Hepatic stellate cell (primary cell): ENCODE measurements around the gene MRPS5.
"Not testable (repeated sequence)": the region's sequence is repeated elsewhere in the genome, so short reads cannot be mapped to it uniquely, and the experiment has no call there.

Experiments
- DNase-seq: peaks from one replicate; pipeline ENCODE4 v3.0.0; 2011; ENCODE audit warnings: low spot score

MRPS5 gene

GRCh38 chr2:95046371-95047112, 75.1 kb downstream of the MRPS5 start:
- DNase-seq: no peak

GRCh38 chr2:95044601-95045000, 77.0 kb downstream of the MRPS5 start:
- DNase-seq: no peak

- DNase-seq: peak; percentile 69
Measured at GRCh38 chr2:95043300-95044093, 78.1 kb downstream of the MRPS5 start.

- DNase-seq: no peak
Measured at GRCh38 chr2:95042472-95043271, 78.9 kb downstream of the MRPS5 start.

GRCh38 chr2:95041824-95042442, 79.7 kb downstream of the MRPS5 start:
- no peak for DNase-seq

- DNase-seq: no peak
Measured at GRCh38 chr2:95041060-95041823, 80.4 kb downstream of the MRPS5 start.

- no peak for DNase-seq
Measured at GRCh38 chr2:95040426-95040825, 81.2 kb downstream of the MRPS5 start.

- DNase-seq: no peak
Measured at GRCh38 chr2:95039978-95040377, 81.6 kb downstream of the MRPS5 start.

GRCh38 chr2:95039363-95039762, 82.2 kb downstream of the MRPS5 start:
- no peak for DNase-seq

- no peak for DNase-seq
Measured at GRCh38 chr2:95038635-95039298, 82.8 kb downstream of the MRPS5 start.

- not testable (repeated sequence) for DNase-seq
Measured at GRCh38 chr2:95037841-95038585, 83.6 kb downstream of the MRPS5 start.

GRCh38 chr2:95037384-95037839, 84.2 kb downstream of the MRPS5 start:
- no peak for DNase-seq

GRCh38 chr2:95036596-95037383, 84.8 kb downstream of the MRPS5 start:
- DNase-seq: no peak
